CD4-positive, alpha-beta T cell treated with Interleukin-2 at 100 ng/mL for 4 hours (primary cell): Measurements from ENCODE around the gene QTRT2.

ENCODE experiments used
- DNase-seq: peaks from one replicate; pipeline ENCODE4 v3.0.0-alpha.2; 2020; ENCODE audit warnings: low spot score

Gene QTRT2

DNA sequence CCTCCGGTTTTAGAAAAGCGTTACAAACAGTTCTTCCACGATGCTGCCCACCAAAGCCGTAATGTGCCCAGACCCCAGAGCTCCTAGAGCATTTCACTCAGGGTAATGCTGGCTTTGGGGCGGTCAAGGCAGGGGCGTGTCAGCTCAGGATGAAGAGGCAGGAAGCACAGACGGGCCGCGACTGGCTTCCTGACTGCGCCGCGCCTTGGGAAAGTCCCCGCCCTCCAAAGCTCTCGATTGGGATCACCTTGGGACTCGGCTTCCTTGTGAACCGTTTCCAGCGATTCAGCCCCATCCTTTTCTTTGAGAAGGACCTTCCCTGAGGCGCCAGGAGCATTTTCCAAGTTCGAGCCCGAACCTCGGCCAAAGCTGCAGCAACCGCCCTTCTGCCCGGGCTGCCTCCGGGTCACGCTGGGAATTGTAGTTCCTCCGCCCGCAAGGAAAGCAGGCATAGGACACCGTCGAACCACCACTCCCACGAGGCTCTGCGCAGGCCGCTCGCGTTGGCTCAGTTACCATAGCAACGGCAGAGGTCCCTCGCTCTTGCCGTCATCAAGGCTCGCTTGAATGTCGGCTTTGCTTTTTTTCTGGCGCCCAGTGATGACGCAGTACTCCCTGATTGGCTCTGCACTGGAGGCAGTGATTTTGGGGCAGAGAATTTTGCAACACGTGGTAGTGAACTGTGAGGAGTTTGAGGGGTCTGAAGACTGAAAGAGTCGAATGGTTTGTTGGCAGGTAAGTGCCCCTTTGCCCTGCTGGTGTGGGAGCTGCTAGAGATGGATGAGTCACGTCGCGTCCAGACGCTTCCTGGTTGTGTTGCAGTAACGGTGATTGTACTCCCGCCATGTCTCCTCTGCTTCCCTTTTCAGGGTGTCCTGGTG is at the start of gene QTRT2, which contains the start of gene CCDC191:
Gene QTRT2, plus strand, starts transcription at position 608 of the 881 bp plus-strand sequence. CDS start 8,521 bp downstream, outside the sequence.
Gene CCDC191, minus strand, starts transcription at position 397 of the 881 bp plus-strand sequence. Its CDS starts 60 bp downstream, at position 337.
- DNase-seq = peak; percentile 99

DNA sequence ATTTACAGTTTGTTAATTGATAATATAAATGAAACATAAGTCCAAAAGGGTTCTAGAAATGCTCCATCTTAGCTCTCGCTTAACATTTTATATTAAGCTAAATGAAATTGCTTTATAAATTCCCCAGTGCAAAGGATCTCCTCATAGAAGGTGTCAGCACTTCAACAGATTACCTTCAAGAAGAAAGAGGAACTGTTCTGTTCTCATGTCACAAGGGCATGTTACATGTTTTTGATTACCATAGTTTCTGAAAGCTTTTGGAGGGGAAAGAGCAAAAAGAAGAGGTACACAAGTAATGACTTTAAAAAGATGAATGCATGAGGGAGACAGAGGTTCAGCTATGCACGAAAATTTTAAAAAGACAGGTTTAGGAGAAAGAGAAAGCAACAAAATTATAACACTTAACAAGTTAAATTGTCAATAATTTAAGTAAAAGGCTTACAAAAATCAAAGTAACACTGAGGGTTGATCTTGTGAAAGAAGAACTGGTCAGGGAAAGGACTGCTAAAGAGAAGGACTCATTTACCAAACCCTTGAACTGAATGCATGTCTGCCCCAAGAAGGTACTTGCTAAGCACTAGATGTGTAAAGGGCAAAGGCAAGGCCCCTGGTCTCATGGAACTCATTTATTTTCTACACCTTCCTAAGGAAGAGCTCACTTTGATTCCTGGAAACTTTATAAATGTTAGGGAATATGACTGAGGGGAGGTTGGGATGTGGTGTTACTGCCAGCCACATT is 45.3 kb upstream of the QTRT2 start:
- DNase-seq = no peak

GRCh38 chr3:114014211-114014610 is 42.3 kb upstream of the QTRT2 start:
- no peak for DNase-seq

DNA sequence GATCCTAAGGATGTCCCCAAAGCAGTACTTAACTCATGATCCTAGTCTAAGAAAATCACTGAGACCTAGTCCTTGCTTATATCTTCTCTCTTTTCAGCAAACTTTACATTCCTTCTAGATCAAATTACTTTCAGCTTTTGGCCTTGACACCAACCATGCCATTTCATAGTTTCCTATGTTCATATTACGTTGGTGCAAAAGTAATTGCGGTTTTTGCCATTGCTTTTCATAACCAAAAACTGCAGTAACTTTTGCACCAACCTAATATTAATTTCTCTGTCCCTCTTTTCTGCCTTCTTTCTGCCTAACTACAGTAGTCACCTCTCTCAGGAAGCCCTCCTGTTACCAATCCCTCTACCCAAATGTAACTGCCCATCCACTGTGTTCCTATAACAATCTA is 37.1 kb upstream of the QTRT2 start:
- no peak for DNase-seq

- DNase-seq = no peak
Measured at GRCh38 chr3:114020907-114021306, 35.6 kb upstream of the QTRT2 start.

GRCh38 chr3:114022145-114022802 is 34.3 kb upstream of the QTRT2 start:
- no peak for DNase-seq

DNA sequence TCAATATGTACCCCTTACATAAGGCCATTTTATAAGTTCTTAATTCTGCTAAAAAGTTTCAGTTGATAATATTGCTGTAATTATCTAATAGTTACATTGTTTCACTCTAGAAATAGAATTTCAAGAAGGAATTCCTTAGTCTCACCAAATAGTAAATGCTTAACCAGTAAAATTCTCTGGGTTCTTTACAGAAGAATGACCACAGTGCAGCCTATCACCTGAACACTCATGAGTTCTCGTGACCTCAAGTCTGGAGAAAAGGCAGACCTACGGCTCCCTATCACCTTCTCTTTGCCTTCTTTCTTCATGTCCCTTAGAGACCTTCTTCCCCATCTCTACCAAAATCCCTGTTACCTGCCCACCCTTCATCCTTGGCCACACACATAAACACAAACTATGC is 31.1 kb upstream of the QTRT2 start:
- DNase-seq = no peak

DNA sequence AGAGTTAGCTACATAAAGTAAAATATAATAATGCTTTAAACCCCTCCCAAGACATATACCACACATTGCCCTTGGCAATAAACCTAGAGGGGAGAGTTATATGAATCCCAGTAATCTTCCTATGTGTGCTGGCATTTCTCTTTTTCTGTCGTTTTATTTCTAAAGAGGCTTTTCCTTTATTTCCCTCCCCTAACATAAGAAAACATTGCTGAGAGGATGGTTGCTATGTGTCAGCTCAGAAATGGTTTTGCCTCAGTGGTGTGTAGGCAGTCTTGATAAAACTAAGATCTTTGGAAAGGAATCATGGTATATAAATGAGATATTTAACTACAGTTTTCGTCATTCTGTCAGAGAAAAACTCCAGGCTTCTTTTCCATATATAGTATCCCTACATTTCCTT is 30.2 kb upstream of the QTRT2 start:
- no peak for DNase-seq

DNA sequence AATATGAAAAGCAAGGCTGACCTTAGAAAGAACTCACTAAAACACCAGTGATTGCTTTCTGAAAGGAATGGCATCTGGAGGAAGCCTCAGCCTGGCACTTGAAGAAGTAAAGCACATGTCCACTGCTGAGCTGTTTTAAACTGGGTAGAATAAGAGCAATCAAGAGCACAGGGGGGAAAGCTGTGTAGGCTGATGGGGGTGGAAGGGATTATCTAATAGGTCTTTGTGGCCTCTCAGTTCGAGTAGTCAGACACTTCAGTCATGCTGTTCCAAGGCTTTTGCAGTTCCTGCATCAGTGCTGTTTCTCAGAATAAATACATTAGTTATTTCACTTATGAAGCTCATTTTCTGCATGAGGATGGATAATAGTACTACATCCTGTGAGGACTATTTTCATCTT is 22.8 kb upstream of the QTRT2 start:
- no peak for DNase-seq

DNA sequence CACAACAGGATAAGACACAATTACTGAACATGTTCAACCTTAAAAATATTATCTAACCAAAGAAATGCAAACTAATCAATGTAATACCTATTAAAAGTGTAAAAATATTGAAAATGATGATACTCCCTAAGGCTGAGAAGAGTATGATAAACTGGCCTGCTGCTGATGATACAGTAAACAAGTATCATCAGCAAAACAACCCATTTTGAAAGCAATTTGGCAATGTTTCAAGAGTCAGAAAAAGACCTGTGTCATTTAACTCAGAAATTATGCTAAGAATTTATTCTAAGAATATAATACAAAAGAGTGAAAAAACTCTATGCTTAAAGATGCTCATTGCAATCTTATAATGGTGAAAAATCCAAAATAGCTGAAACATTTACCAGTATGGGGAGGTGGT is 22.3 kb upstream of the QTRT2 start:
- DNase-seq = no peak

GRCh38 chr3:114034787-114035545 is 21.6 kb upstream of the QTRT2 start:
- no peak for DNase-seq

GRCh38 chr3:114035896-114036295 is 20.6 kb upstream of the QTRT2 start:
- DNase-seq = no peak

DNA sequence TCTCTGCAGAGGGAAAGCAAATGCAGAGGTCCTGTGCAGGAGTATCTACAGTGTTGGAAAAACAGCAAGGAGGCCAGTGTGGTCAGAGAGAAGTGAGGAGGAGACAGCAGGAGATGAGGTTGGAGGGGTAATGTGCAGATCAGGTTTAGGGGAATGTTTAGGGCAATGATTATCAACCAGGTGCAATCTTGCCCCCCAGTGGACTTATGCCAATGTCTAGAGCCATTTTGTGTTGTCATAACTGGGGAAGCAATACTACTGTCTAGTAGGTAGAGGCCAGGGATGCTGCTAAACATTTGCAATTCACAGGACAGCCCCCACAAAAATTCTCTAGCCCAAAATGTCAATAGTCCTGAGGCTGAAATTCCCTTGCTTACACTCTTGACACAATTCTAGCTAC is 13.3 kb upstream of the QTRT2 start:
- no peak for DNase-seq

- no peak for DNase-seq
Measured at GRCh38 chr3:114052216-114052615, 4.3 kb upstream of the QTRT2 start.

DNA sequence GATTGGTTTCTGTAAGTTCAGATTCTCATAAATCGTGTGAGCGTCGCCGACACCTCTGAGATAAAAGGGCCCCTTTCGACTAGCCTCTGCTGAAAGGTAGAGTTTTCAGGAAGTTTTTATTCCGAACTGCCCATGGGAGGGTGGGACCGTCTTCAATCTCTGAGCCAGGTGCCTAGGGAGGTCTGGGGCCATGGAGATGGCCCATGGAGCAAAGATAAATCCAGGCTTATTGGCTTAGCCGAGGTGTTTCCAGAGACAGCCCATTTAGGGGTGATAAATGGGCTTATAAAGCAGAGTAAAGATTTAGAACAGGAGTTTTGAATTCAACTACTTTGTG is 442 bp downstream of the QTRT2 start:
- no peak for DNase-seq

GRCh38 chr3:114058646-114059045 is 2.1 kb downstream of the QTRT2 start:
- no peak for DNase-seq

DNA sequence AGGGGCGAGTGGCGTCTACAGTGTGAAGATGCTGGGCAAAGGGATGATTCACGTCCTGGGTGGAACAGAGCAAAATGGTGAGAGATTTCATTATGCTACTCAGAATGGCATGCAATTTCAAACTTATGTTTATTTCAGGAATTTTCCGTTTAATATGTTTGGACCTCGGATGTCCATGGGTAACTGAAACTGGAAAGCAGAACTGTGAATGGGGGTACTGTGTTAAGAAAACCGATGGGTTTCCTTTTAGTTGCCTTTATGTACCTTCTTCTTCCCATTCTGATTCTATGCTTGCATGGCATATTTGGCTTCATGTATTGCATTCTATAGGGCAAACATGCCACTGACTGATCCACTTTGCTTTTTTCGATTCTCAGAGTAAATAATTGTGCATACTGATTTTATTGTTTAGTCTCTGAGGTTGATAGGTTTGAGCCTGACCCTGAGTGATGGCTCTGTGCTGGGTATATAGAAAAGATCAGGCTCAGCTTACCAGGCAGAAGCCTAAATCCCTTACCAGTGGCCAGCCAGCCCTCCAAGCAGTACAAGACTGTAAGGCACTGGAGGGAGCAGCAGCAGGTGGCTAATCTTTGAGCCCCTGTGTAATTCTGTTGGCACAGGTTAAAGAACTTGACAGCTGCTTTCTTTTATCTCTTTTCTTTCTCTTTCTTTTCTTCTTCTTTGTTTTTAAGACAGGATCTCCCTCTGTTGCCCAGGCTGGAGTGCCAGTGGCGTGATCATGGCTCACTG is 4.5 kb downstream of the QTRT2 start:
- DNase-seq = no peak

DNA sequence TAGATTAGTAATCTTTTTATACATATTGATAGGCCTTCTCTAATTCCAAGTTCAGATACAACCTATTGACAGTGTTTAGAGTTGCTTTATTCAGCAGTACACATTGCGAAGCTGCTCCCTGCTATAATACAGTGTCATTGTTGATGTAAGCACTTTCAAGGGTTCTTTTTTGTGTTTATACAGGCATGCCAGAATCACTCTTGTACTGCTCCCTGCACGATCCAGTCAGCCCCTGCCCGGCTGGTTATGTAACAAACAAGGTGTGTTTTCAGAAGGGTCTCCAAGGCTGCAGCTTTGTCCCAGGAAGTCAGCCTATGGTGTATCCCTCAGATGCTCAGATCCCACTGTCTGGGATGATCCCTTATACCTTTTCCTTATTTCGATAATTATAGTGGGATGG is 11.3 kb downstream of the QTRT2 start:
- DNase-seq = no peak

GRCh38 chr3:114068336-114068735 is 11.8 kb downstream of the QTRT2 start:
- no peak for DNase-seq

- DNase-seq = no peak
Measured at GRCh38 chr3:114071786-114072185, 15.2 kb downstream of the QTRT2 start.

GRCh38 chr3:114076711-114077110 is 20.2 kb downstream of the QTRT2 start:
- DNase-seq = no peak
